ENCODE data around the gene IRGQ. TPM values are rescaled to one million over a fixed set of nuclear protein-coding genes. Genes with fewer than 3 reads are reported as not detected.

IRGQ gene, protein sequence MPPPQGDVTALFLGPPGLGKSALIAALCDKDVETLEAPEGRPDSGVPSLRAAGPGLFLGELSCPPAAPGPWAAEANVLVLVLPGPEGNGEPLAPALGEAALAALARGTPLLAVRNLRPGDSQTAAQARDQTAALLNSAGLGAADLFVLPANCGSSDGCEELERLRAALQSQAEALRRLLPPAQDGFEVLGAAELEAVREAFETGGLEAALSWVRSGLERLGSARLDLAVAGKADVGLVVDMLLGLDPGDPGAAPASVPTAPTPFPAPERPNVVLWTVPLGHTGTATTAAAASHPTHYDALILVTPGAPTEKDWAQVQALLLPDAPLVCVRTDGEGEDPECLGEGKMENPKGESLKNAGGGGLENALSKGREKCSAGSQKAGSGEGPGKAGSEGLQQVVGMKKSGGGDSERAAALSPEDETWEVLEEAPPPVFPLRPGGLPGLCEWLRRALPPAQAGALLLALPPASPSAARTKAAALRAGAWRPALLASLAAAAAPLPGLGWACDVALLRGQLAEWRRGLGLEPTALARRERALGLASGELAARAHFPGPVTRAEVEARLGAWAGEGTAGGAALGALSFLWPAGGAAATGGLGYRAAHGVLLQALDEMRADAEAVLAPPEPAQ
- polyA plus RNA-seq (2013, experiment 1 of 2): 10.2 TPM
- 8.9 TPM for polyA plus RNA-seq (2013, experiment 2 of 2)

DNA sequence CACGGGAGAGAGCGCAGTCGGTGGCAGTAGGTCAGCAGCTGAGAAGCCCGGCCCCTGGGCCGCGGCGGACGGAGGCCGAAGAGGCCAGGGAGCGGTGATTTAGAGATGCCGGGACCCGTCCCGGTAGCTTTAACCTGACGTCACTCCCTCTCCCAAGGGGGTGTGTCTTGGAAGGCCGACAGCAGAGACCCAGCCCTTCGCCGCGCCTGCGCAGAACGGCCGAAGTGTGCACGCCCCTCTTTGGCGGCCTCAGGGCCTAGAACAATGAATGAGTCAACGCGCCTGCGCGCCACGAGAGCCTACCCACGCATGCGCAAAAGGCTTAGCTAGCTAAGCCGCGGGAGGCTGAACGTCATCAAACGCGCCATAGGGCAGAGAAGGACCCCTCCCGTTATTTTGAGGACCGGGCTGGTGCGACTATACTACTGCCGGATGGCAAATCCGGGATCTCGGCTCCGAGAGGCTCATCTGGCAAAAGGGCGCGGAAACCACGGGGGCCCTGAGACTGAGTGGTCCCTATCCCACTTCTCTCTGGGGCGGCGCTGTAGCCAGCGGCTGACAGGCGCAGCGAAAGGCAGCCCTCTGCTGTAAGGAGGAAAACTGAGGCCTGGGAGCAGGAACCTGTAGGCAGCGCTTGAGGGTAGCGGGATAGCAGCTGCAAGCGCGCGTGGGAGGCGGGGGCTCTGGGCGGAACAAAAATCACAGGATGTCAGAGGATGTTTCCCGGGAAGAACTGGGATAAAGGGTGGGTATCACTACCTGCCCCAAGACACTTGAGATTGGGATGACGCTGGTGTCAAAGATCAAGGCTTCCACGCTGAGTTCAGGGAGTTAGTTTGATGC lies at the start of gene IRGQ, which contains the start of gene ZNF576:
Gene IRGQ, minus strand, starts transcription at position 136 of the 843 bp plus-strand sequence. CDS start 796 bp downstream, outside the sequence.
Gene ZNF576, plus strand, starts transcription at position 597 of the 843 bp plus-strand sequence. CDS start 514 bp downstream, outside the sequence.
- peaks cover 60% of the 10 kb centered on the region for H3K36me3 ChIP-seq (ENCODE audit: control insufficient read depth, insufficient read depth, low read length)
- peak within 1 kb of the TSS; percentile 100 for H3K27ac ChIP-seq (ENCODE audit: low read depth, low read length, severe bottlenecking)
- 0% methylated on average over 35 to 59 of the region's 60 CpGs for WGBS, 2 experiments (ENCODE audit: insufficient coverage in 2 of 2)
- H3K9me3 ChIP-seq (ENCODE audit: control insufficient read depth, low read length): no peaks in the 10 kb centered on the region
- peak within 1 kb of the TSS; percentile 83 for H3K4me3 ChIP-seq (ENCODE audit: extremely low read depth, insufficient read depth, low read length, poor library complexity, severe bottlenecking)
- no peaks in the 10 kb centered on the region for H3K4me1 ChIP-seq (ENCODE audit: control insufficient read depth, insufficient read depth, low read length, poor library complexity, severe bottlenecking)

DNA sequence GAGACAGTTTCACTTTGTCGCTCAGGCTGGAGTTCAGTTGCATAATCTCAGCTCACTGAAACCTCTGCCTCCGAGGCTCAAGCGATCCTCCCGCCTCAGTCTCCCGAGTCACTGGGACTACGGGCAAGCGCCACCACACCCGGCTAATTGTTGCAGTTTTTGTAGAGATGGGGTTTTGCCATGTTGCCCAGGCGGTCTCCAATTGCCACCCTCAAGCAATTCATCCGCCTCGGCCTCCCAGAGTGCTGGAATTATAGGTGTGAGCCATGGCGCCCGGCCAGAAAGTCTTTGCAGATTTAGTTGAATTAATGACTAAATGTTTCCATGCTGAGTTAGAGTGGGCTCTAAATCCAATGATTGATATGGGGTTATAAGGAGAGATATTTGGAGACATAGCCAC lies 48.2 kb upstream of the IRGQ start:
- Histone ChIP-seq H3K36me3 (ENCODE audit: control insufficient read depth, insufficient read depth, low read length) (peaks cover 28% of the 10 kb centered on the region), H3K4me3 (ENCODE audit: extremely low read depth, insufficient read depth, low read length, poor library complexity, severe bottlenecking) (no peak overlapping the region), H3K9me3 (ENCODE audit: control insufficient read depth, low read length) (no peaks in the 10 kb centered on the region), H3K4me1 (ENCODE audit: control insufficient read depth, insufficient read depth, low read length, poor library complexity, severe bottlenecking) (peaks cover 1% of the 10 kb centered on the region), H3K27ac (ENCODE audit: low read depth, low read length, severe bottlenecking) (no peak overlapping the region)
- WGBS, 2 experiments (ENCODE audit: insufficient coverage in 2 of 2): 85 to 90% methylated on average over 12 to 13 of the region's 13 CpGs

- Histone ChIP-seq H3K9me3 (ENCODE audit: control insufficient read depth, low read length) (no peaks in the 10 kb centered on the region), H3K4me3 (ENCODE audit: extremely low read depth, insufficient read depth, low read length, poor library complexity, severe bottlenecking) (no peak overlapping the region), H3K4me1 (ENCODE audit: control insufficient read depth, insufficient read depth, low read length, poor library complexity, severe bottlenecking) (peaks cover 4% of the 10 kb centered on the region), H3K27ac (ENCODE audit: low read depth, low read length, severe bottlenecking) (no peak overlapping the region), H3K36me3 (ENCODE audit: control insufficient read depth, insufficient read depth, low read length) (peaks cover 19% of the 10 kb centered on the region)
- no CpG with 5 or more reads among the region's 3 CpGs for WGBS, 2 experiments (ENCODE audit: insufficient coverage in 2 of 2)
Observed at GRCh38 chr19:43643326-43643725, 47.4 kb upstream of the IRGQ start.

GRCh38 chr19:43642531-43642930 lies 46.6 kb upstream of the IRGQ start:
- H3K4me1 ChIP-seq (ENCODE audit: control insufficient read depth, insufficient read depth, low read length, poor library complexity, severe bottlenecking): peaks cover 4% of the 10 kb centered on the region
- peaks cover 11% of the 10 kb centered on the region for H3K36me3 ChIP-seq (ENCODE audit: control insufficient read depth, insufficient read depth, low read length)
- 75 to 93% methylated on average over 3 to 4 of the region's 4 CpGs for WGBS, 2 experiments (ENCODE audit: insufficient coverage in 2 of 2)
- no peak overlapping the region for H3K4me3 ChIP-seq (ENCODE audit: extremely low read depth, insufficient read depth, low read length, poor library complexity, severe bottlenecking)
- no peaks in the 10 kb centered on the region for H3K9me3 ChIP-seq (ENCODE audit: control insufficient read depth, low read length)
- H3K27ac ChIP-seq (ENCODE audit: low read depth, low read length, severe bottlenecking): no peak overlapping the region

GRCh38 chr19:43641333-43641732 lies 45.4 kb upstream of the IRGQ start:
- Histone ChIP-seq H3K27ac (ENCODE audit: low read depth, low read length, severe bottlenecking) (no peak overlapping the region), H3K4me1 (ENCODE audit: control insufficient read depth, insufficient read depth, low read length, poor library complexity, severe bottlenecking) (peaks cover 6% of the 10 kb centered on the region), H3K4me3 (ENCODE audit: extremely low read depth, insufficient read depth, low read length, poor library complexity, severe bottlenecking) (no peak overlapping the region), H3K9me3 (ENCODE audit: control insufficient read depth, low read length) (no peaks in the 10 kb centered on the region), H3K36me3 (ENCODE audit: control insufficient read depth, insufficient read depth, low read length) (peaks cover 5% of the 10 kb centered on the region)
- 56 to 90% methylated on average over 1 to 2 of the region's 2 CpGs for WGBS, 2 experiments (ENCODE audit: insufficient coverage in 2 of 2)

- no peaks in the 10 kb centered on the region for H3K9me3 ChIP-seq (ENCODE audit: control insufficient read depth, low read length)
- no peak overlapping the region for H3K27ac ChIP-seq (ENCODE audit: low read depth, low read length, severe bottlenecking)
- peak overlapping the region; percentile 51 for H3K4me3 ChIP-seq (ENCODE audit: extremely low read depth, insufficient read depth, low read length, poor library complexity, severe bottlenecking)
- 5 to 40% methylated on average over 3 to 7 of the region's 9 CpGs for WGBS, 2 experiments (ENCODE audit: insufficient coverage in 2 of 2)
- peaks cover 12% of the 10 kb centered on the region for H3K4me1 ChIP-seq (ENCODE audit: control insufficient read depth, insufficient read depth, low read length, poor library complexity, severe bottlenecking)
- no peaks in the 10 kb centered on the region for H3K36me3 ChIP-seq (ENCODE audit: control insufficient read depth, insufficient read depth, low read length)
Observed at GRCh38 chr19:43640424-43640757, 44.5 kb upstream of the IRGQ start.

- H3K4me1 ChIP-seq (ENCODE audit: control insufficient read depth, insufficient read depth, low read length, poor library complexity, severe bottlenecking): peaks cover 17% of the 10 kb centered on the region
- 1 to 2% methylated on average over 30 to 44 of the region's 110 CpGs for WGBS, 2 experiments (ENCODE audit: insufficient coverage in 2 of 2)
- no peaks in the 10 kb centered on the region for H3K36me3 ChIP-seq (ENCODE audit: control insufficient read depth, insufficient read depth, low read length)
- no peaks in the 10 kb centered on the region for H3K9me3 ChIP-seq (ENCODE audit: control insufficient read depth, low read length)
- H3K4me3 ChIP-seq (ENCODE audit: extremely low read depth, insufficient read depth, low read length, poor library complexity, severe bottlenecking): peak within 1 kb of the TSS; percentile 53
- H3K27ac ChIP-seq (ENCODE audit: low read depth, low read length, severe bottlenecking): no peak within 1 kb of the TSS
Observed at GRCh38 chr19:43639519-43640423, 43.8 kb upstream of the IRGQ start, which contains the start of gene CADM4. Gene CADM4 (minus strand): TSS chr19:43639850. CDS start chr19:43639790, 60 bp downstream.

DNA sequence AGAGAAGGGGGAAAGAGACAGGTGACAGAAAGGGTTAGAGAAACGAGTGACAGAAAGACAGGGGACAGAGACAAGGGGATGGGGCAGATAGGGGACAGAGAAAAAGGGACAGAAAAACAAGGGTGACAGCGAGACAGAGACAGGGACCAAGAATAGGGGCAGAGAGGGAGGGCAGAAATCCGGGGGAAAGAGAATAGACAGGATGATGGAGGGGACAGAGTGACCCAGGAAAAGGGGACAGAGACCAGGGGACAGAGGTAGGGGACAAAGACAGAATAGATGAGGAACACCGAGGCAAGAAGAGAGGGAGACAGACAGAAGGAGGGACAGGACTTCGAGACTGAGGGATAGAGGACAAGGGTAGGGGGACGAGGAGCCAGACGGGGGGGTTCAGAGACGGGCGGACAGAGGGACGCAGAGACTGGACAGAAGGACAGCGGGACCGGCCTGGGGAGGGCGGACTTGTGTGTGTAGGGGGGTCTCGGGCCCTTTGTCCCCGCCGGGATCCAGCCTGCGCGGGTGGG lies 43.1 kb upstream of the IRGQ start:
- Histone ChIP-seq H3K36me3 (ENCODE audit: control insufficient read depth, insufficient read depth, low read length) (no peaks in the 10 kb centered on the region), H3K9me3 (ENCODE audit: control insufficient read depth, low read length) (no peaks in the 10 kb centered on the region), H3K4me1 (ENCODE audit: control insufficient read depth, insufficient read depth, low read length, poor library complexity, severe bottlenecking) (peaks cover 19% of the 10 kb centered on the region), H3K4me3 (ENCODE audit: extremely low read depth, insufficient read depth, low read length, poor library complexity, severe bottlenecking) (peak overlapping the region; percentile 53), H3K27ac (ENCODE audit: low read depth, low read length, severe bottlenecking) (no peak overlapping the region)
- WGBS, 2 experiments (ENCODE audit: insufficient coverage in 2 of 2): 4 to 8% methylated on average over 10 to 15 of the region's 18 CpGs

DNA sequence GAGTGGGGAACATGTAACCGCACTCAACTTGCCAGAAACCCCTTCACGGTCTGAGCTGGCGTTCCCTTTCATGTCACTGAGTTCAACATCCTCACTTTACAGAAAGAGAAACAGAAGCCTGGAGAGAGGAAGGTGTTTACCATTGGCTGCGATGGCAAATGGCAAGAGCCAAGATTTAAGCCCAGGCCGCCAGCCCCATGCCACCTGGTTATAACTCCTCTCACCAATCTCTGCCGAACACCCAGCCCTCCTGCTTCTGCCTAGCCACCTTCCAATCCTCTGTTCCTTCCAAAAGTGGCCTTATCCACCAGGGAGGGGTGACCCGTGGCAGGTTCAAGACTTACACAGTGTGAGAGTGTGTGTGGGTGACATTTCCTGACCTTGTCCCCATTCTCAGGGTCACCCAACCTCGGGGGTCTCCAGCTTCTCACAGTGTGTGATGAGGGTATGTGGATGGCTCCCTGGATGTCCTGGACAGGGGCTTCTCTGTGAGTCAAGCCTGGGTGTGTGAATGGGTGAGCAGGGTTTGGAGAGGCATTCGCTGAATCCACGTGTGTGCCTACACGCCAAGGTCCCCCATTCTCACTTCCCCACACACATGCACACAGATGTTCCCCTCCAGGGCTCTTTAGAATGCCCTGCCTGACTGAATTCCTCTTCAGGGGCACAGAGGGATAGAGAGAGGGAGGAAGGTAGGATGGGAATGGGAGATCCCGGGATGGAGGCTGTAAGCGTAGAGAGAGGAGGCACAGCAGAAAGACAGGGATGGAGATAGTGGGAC lies 42.5 kb upstream of the IRGQ start:
- Histone ChIP-seq H3K4me3 (ENCODE audit: extremely low read depth, insufficient read depth, low read length, poor library complexity, severe bottlenecking) (peak overlapping the region; percentile 53), H3K9me3 (ENCODE audit: control insufficient read depth, low read length) (no peaks in the 10 kb centered on the region), H3K27ac (ENCODE audit: low read depth, low read length, severe bottlenecking) (no peak overlapping the region), H3K36me3 (ENCODE audit: control insufficient read depth, insufficient read depth, low read length) (no peaks in the 10 kb centered on the region), H3K4me1 (ENCODE audit: control insufficient read depth, insufficient read depth, low read length, poor library complexity, severe bottlenecking) (peaks cover 19% of the 10 kb centered on the region)
- WGBS, 2 experiments (ENCODE audit: insufficient coverage in 2 of 2): 83 to 90% methylated on average over 4 of the region's 13 CpGs

Data from mesodermal cell (in vitro differentiated cells).